SJSA1 (cell line): ENCODE measurements around the gene CALHM5. TPM values are rescaled to one million over a fixed set of nuclear protein-coding genes. Genes with fewer than 3 reads are reported as not detected.
A peak's percentile ranks its signal among the peaks of the same experiment; 100 is the strongest.

Source experiments
- DNase-seq, 2 experiments: peaks; one replicate each; pipeline ENCODE4 v3.0.0-alpha.2; 2015 to 2020; ENCODE audit warnings: low spot score in 2 of 2, low read depth in 1 of 2
- H3K27ac ChIP-seq: fragments of 250-450 bp; sonication (Bioruptor Pico); 2 replicates; pipeline ENCODE4 v1.5.1; 2020; ENCODE audit warnings: mild to moderate bottlenecking, moderate library complexity
- H3K27me3 ChIP-seq: fragments of 250-450 bp; sonication (Bioruptor Pico); replicated peaks from 2 replicates; pipeline ENCODE4 v1.5.1; 2020; ENCODE audit warnings: mild to moderate bottlenecking, moderate library complexity
- H3K36me3 ChIP-seq: fragments of 250-450 bp; sonication (Bioruptor Pico); 2 replicates; pipeline ENCODE4 v1.5.1; 2020; ENCODE audit warnings: mild to moderate bottlenecking
- H3K4me1 ChIP-seq: fragments of 250-450 bp; sonication (Bioruptor Pico); replicated peaks from 2 replicates; pipeline ENCODE4 v1.6.1; 2021; ENCODE audit warnings: mild to moderate bottlenecking
- H3K4me3 ChIP-seq: fragments of 250-450 bp; sonication (Bioruptor Pico); 2 replicates; pipeline ENCODE4 v1.5.1; 2020; ENCODE audit warnings: mild to moderate bottlenecking
- H3K9me3 ChIP-seq: fragments of 250-450 bp; sonication (Bioruptor Pico); replicated peaks from 2 replicates; pipeline ENCODE4 v1.5.1; 2020; ENCODE audit warnings: mild to moderate bottlenecking
- total RNA-seq: library from RNA; depleted of rRNA; stranded (reverse); fragments of >200 nt; shearing (Covaris generic); gene quantifications from 2 replicates; pipeline ENCODE4 v1.2.3, GENCODE V29; 2014; rRNA removed

CALHM5 gene
- total RNA-seq, 1 experiment from 2014 or later: 7.2 TPM

GRCh38 chr6:116564921-116565872, 53.8 kb downstream of the CALHM5 start:
- no peak overlapping the region for H3K4me3 ChIP-seq
- H3K27me3 ChIP-seq: no peaks in the 10 kb centered on the region
- H3K36me3 ChIP-seq: no peaks in the 10 kb centered on the region
- peaks cover 19% of the 10 kb centered on the region for H3K4me1 ChIP-seq
- no peak overlapping the region for H3K27ac ChIP-seq
- H3K9me3 ChIP-seq: no peaks in the 10 kb centered on the region
- no peak for DNase-seq

DNA sequence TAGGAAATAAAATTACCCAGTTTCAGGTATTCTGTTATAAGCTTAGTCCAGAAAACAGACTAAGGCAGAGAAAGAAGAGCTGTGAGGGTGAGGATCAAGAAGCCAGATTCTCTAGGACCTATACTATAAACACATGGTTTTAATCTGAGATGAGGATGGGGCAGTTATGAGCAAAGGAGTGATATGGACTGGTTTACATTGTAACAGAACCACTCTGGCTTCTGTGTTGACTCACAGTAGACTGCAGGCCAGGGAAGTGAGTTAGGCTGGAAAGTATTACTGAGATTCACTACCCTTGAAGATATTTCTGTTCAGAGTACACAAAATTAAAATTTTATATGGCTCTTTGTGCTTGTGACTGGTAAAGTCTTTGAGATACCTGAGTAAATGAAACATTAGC, 56.7 kb downstream of the CALHM5 start:
- Histone ChIP-seq H3K9me3 (no peaks in the 10 kb centered on the region), H3K36me3 (peaks cover 3% of the 10 kb centered on the region), H3K4me1 (peaks cover 27% of the 10 kb centered on the region), H3K27me3 (no peaks in the 10 kb centered on the region), H3K4me3 (no peak overlapping the region), H3K27ac (no peak overlapping the region)
- DNase-seq: no peak

GRCh38 chr6:116568821-116569755, 57.6 kb downstream of the CALHM5 start:
- DNase-seq: no peak
- H3K36me3 ChIP-seq: peaks cover 8% of the 10 kb centered on the region
- H3K4me3 ChIP-seq: no peak overlapping the region
- no peaks in the 10 kb centered on the region for H3K27me3 ChIP-seq
- H3K9me3 ChIP-seq: no peaks in the 10 kb centered on the region
- peaks cover 24% of the 10 kb centered on the region for H3K4me1 ChIP-seq
- no peak overlapping the region for H3K27ac ChIP-seq

GRCh38 chr6:116570856-116571682, 59.6 kb downstream of the CALHM5 start, which contains the start of gene RWDD1:
Gene RWDD1 (plus strand): TSS chr6:116571504. CDS start chr6:116571583, 79 bp downstream.
- Histone ChIP-seq H3K4me3 (peak within 1 kb of the TSS; percentile 75), H3K9me3 (no peaks in the 10 kb centered on the region), H3K36me3 (peaks cover 25% of the 10 kb centered on the region), H3K27ac (peak within 1 kb of the TSS; percentile 48), H3K27me3 (no peaks in the 10 kb centered on the region), H3K4me1 (peaks cover 13% of the 10 kb centered on the region)
- peak; percentile 96 to 99 for DNase-seq

- Histone ChIP-seq H3K27ac (peak overlapping the region; percentile 48), H3K9me3 (no peaks in the 10 kb centered on the region), H3K27me3 (no peaks in the 10 kb centered on the region), H3K4me3 (peak overlapping the region; percentile 75), H3K4me1 (peaks cover 13% of the 10 kb centered on the region), H3K36me3 (peaks cover 31% of the 10 kb centered on the region)
- DNase-seq: no peak
These were observed 60.2 kb downstream of the CALHM5 start for GRCh38 chr6:116571683-116572000.

- peak in 1 of 2 experiments; percentile 41 for DNase-seq
- H3K27ac ChIP-seq: peak overlapping the region; percentile 48
- H3K9me3 ChIP-seq: no peaks in the 10 kb centered on the region
- peaks cover 13% of the 10 kb centered on the region for H3K4me1 ChIP-seq
- peaks cover 36% of the 10 kb centered on the region for H3K36me3 ChIP-seq
- no peaks in the 10 kb centered on the region for H3K27me3 ChIP-seq
- H3K4me3 ChIP-seq: peak overlapping the region; percentile 75
These were observed 60.7 kb downstream of the CALHM5 start for GRCh38 chr6:116572162-116572561.

Other genes starting within 250 kb of the CALHM5 start
- gene TSPYL1, start 231.7 kb upstream of the CALHM5 start, total RNA-seq: 58.7 and 65.1 TPM in 2 replicates
- gene DSE, start 140.7 kb upstream of the CALHM5 start, total RNA-seq: 27.3 and 35.1 TPM in 2 replicates
- gene CALHM6, start 50.3 kb upstream of the CALHM5 start, total RNA-seq: not detected in 2 replicates
- gene TRAPPC3L, start 34.0 kb downstream of the CALHM5 start, total RNA-seq: 0.06 TPM in 1 of 2 replicates, not detected in the other
- not detected in 2 replicates for gene CALHM4, start 42.1 kb downstream of the CALHM5 start, total RNA-seq
- gene RWDD1, start 59.9 kb downstream of the CALHM5 start, total RNA-seq: 66.2 and 93.5 TPM in 2 replicates
- 0.05 TPM in 1 of 2 replicates, not detected in the other for gene RSPH4A, start 104.8 kb downstream of the CALHM5 start, total RNA-seq
- 7.2 and 19.7 TPM in 2 replicates for gene ZUP1, start 157.1 kb downstream of the CALHM5 start, total RNA-seq
- 7.2 and 7.3 TPM in 2 replicates for gene KPNA5, start 169.6 kb downstream of the CALHM5 start, total RNA-seq